ENCODE measurements around the gene ANAPC5.

Gene ANAPC5

GRCh38 chr12:121295746-121296617, 56.2 kb downstream of the ANAPC5 start:
- peak overlapping the region; percentile 91 to 99 for H3K4me3 ChIP-seq (ENCODE audit: low read length in 2 of 2)
- no peak overlapping the region for H4K91ac ChIP-seq (ENCODE audit: low read depth, low read length, poor library complexity)
- H3K9ac ChIP-seq (ENCODE audit: low read depth, low read length, poor library complexity): peak overlapping the region; percentile 98
- no CpG with 5 or more reads among the region's 55 CpGs for WGBS, 2 donors (ENCODE audit: extremely low coverage in 2 of 2, insufficient read length in 2 of 2, insufficient replicate concordance in 1 of 2)
- H3K36me3 ChIP-seq (replicated peaks in 1 of 2; ENCODE audit: control insufficient read depth in 2 of 2, insufficient read depth in 2 of 2, low read length in 2 of 2): peaks cover 3 to 20% of the 10 kb centered on the region in 2 donors
- no peak overlapping the region for H2BK12ac ChIP-seq (ENCODE audit: low read length)
- H2AFZ ChIP-seq (ENCODE audit: low read length): peak overlapping the region; percentile 92
- H3K14ac ChIP-seq (ENCODE audit: low read length): peak overlapping the region; percentile 82
- H3K4me1 ChIP-seq (ENCODE audit: control insufficient read depth in 2 of 2, insufficient read depth in 1 of 2, low read depth in 1 of 2, low read length in 2 of 2): peaks cover 7% of the 10 kb centered on the region in 2 donors
- no peak overlapping the region for H4K8ac ChIP-seq (ENCODE audit: low read depth, low read length)
- H3K18ac ChIP-seq (ENCODE audit: low read length): peak overlapping the region; percentile 97
- no peaks in the 10 kb centered on the region for H3K9me3 ChIP-seq (replicated peaks in 1 of 2; ENCODE audit: control insufficient read depth in 2 of 2, insufficient read depth in 1 of 2, low read depth in 1 of 2, low read length in 2 of 2)
- peaks cover 9% of the 10 kb centered on the region for H3K79me1 ChIP-seq (ENCODE audit: low read depth, low read length)
- DNase-seq (ENCODE audit: low spot score): peak; percentile 33
- H3K23ac ChIP-seq (ENCODE audit: low read depth, low read length, poor library complexity): peak overlapping the region; percentile 52
- H3K27me3 ChIP-seq (ENCODE audit: control insufficient read depth in 3 of 3, insufficient read depth in 3 of 3, low read depth in 1 of 3, low read length in 3 of 3): no peaks in the 10 kb centered on the region
- peak overlapping the region; percentile 16 for H2BK15ac ChIP-seq (ENCODE audit: low read length)
- H3K4ac ChIP-seq (ENCODE audit: low read length): peak overlapping the region; percentile 23
- no peak overlapping the region for H3K27ac ChIP-seq (replicated peaks; ENCODE audit: low read length)
- H2BK120ac ChIP-seq (ENCODE audit: low read depth, low read length): no peak overlapping the region
- H2AK5ac ChIP-seq (ENCODE audit: low read depth, low read length): peak overlapping the region; percentile 90
- H2BK5ac ChIP-seq (ENCODE audit: low read length): no peak overlapping the region
- H3K4me2 ChIP-seq (ENCODE audit: insufficient read depth, low read length, poor library complexity, severe bottlenecking): peak overlapping the region; percentile 95

- Histone ChIP-seq H3K4me2 (ENCODE audit: insufficient read depth, low read length, poor library complexity, severe bottlenecking) (peak overlapping the region; percentile 95), H3K9ac (ENCODE audit: low read depth, low read length, poor library complexity) (peak overlapping the region; percentile 98), H2BK12ac (ENCODE audit: low read length) (no peak overlapping the region), H3K4me3 (ENCODE audit: low read length in 2 of 2) (peak overlapping the region; percentile 91 to 99), H2AFZ (ENCODE audit: low read length) (peak overlapping the region; percentile 92), H4K91ac (ENCODE audit: low read depth, low read length, poor library complexity) (no peak overlapping the region), H2AK5ac (ENCODE audit: low read depth, low read length) (no peak overlapping the region), H2BK120ac (ENCODE audit: low read depth, low read length) (no peak overlapping the region), H3K4me1 (ENCODE audit: control insufficient read depth in 2 of 2, insufficient read depth in 1 of 2, low read depth in 1 of 2, low read length in 2 of 2) (peaks cover 7% of the 10 kb centered on the region in 2 donors), H2BK15ac (ENCODE audit: low read length) (no peak overlapping the region), H2BK5ac (ENCODE audit: low read length) (no peak overlapping the region), H3K23ac (ENCODE audit: low read depth, low read length, poor library complexity) (no peak overlapping the region), H3K18ac (ENCODE audit: low read length) (peak overlapping the region; percentile 97), H3K27me3 (ENCODE audit: control insufficient read depth in 3 of 3, insufficient read depth in 3 of 3, low read depth in 1 of 3, low read length in 3 of 3) (no peaks in the 10 kb centered on the region), H4K8ac (ENCODE audit: low read depth, low read length) (no peak overlapping the region), H3K4ac (ENCODE audit: low read length) (no peak overlapping the region), H3K27ac (replicated peaks; ENCODE audit: low read length) (no peak overlapping the region), H3K14ac (ENCODE audit: low read length) (no peak overlapping the region), H3K79me1 (ENCODE audit: low read depth, low read length) (peaks cover 9% of the 10 kb centered on the region), H3K36me3 (replicated peaks in 1 of 2; ENCODE audit: control insufficient read depth in 2 of 2, insufficient read depth in 2 of 2, low read length in 2 of 2) (peaks cover 3 to 25% of the 10 kb centered on the region in 2 donors), H3K9me3 (replicated peaks in 1 of 2; ENCODE audit: control insufficient read depth in 2 of 2, insufficient read depth in 1 of 2, low read depth in 1 of 2, low read length in 2 of 2) (no peaks in the 10 kb centered on the region)
- peak; percentile 33 for DNase-seq (ENCODE audit: low spot score)
- WGBS, 2 donors (ENCODE audit: extremely low coverage in 2 of 2, insufficient read length in 2 of 2, insufficient replicate concordance in 1 of 2): no CpG with 5 or more reads among the region's 7 CpGs
These were observed 57.0 kb downstream of the ANAPC5 start for GRCh38 chr12:121295116-121295745.

- no CpG with 5 or more reads among the region's 10 CpGs for WGBS, 2 donors (ENCODE audit: extremely low coverage in 2 of 2, insufficient read length in 2 of 2, insufficient replicate concordance in 1 of 2)
- Histone ChIP-seq H4K91ac (ENCODE audit: low read depth, low read length, poor library complexity) (no peak overlapping the region), H3K18ac (ENCODE audit: low read length) (no peak overlapping the region), H3K27ac (replicated peaks; ENCODE audit: low read length) (no peak overlapping the region), H3K9ac (ENCODE audit: low read depth, low read length, poor library complexity) (no peak overlapping the region), H3K9me3 (replicated peaks in 1 of 2; ENCODE audit: control insufficient read depth in 2 of 2, insufficient read depth in 1 of 2, low read depth in 1 of 2, low read length in 2 of 2) (no peaks in the 10 kb centered on the region), H2BK12ac (ENCODE audit: low read length) (no peak overlapping the region), H3K14ac (ENCODE audit: low read length) (no peak overlapping the region), H2BK120ac (ENCODE audit: low read depth, low read length) (no peak overlapping the region), H3K4me1 (ENCODE audit: control insufficient read depth in 2 of 2, insufficient read depth in 1 of 2, low read depth in 1 of 2, low read length in 2 of 2) (peaks cover 7% of the 10 kb centered on the region in 2 donors), H4K8ac (ENCODE audit: low read depth, low read length) (no peak overlapping the region), H3K79me1 (ENCODE audit: low read depth, low read length) (peaks cover 9% of the 10 kb centered on the region), H2BK15ac (ENCODE audit: low read length) (no peak overlapping the region), H3K4ac (ENCODE audit: low read length) (no peak overlapping the region), H3K4me3 (ENCODE audit: low read length in 2 of 2) (no peak overlapping the region), H3K27me3 (ENCODE audit: control insufficient read depth in 3 of 3, insufficient read depth in 3 of 3, low read depth in 1 of 3, low read length in 3 of 3) (no peaks in the 10 kb centered on the region), H2BK5ac (ENCODE audit: low read length) (no peak overlapping the region), H3K23ac (ENCODE audit: low read depth, low read length, poor library complexity) (no peak overlapping the region), H2AFZ (ENCODE audit: low read length) (no peak overlapping the region), H3K4me2 (ENCODE audit: insufficient read depth, low read length, poor library complexity, severe bottlenecking) (no peak overlapping the region), H2AK5ac (ENCODE audit: low read depth, low read length) (no peak overlapping the region), H3K36me3 (replicated peaks in 1 of 2; ENCODE audit: control insufficient read depth in 2 of 2, insufficient read depth in 2 of 2, low read length in 2 of 2) (peaks cover 3 to 29% of the 10 kb centered on the region in 2 donors)
- DNase-seq (ENCODE audit: low spot score): no peak
These were observed 57.9 kb downstream of the ANAPC5 start for GRCh38 chr12:121294151-121294889.
